ENCODE measurements around the gene LRFN5. TPM values are rescaled to one million over a fixed set of nuclear protein-coding genes. Genes with fewer than 3 reads are reported as not detected.
A peak's percentile ranks its signal among the peaks of the same experiment; 100 is the strongest.

The LRFN5 gene
- total RNA-seq, 2 donors from 2014 or later: not detected

DNA sequence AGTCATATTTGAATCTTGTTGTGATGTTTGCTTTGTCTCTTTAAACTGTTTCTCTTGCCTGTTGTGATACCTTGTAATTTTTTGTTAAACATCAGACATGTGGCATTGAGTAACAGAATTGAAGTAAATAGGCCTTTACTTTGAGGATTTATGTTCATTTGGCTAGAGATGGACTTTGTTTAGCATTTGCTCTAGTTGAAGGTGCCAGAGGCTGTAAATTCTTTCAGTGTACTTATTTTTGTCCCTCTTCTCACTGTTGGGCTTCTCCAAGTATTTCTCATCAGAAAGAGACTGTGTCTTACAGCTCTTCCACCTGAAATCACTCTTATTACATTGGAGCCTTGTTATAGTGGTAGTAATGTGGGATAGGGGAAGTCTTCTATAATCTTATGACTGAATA is 175.8 kb downstream of the LRFN5 start:
- no peaks in the 10 kb centered on the region for H3K36me3 Mint-ChIP-seq (ENCODE audit: low read depth)
- H3K27ac Mint-ChIP-seq: no peak overlapping the region
- no peak overlapping the region for H3K4me3 Mint-ChIP-seq
- ATAC-seq (replicated peaks): no peak
- no peaks in the 10 kb centered on the region for H3K9me3 Mint-ChIP-seq
- peaks cover 3% of the 10 kb centered on the region for H3K27me3 Mint-ChIP-seq
- H3K4me1 Mint-ChIP-seq: no peaks in the 10 kb centered on the region

DNA sequence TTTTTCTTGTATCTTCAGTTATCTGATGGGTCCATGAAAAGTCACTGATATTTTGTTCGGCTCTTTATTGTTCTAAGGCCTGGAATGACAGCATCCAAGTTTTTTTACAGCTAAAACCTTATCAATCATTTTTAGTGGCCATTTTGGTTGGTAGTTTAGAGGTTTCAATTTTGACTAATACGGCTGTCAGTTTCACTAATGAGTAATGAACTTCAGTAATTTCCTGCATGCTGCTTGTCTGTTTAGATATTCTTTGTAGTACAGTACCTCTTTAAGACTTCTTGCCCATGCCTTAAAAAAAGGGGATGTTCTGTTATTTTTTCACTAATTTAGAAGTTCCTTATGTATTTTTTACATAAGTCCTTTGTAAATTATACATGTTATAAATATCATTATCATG is 176.7 kb downstream of the LRFN5 start:
- Mint-ChIP-seq H3K4me1 (no peaks in the 10 kb centered on the region), H3K36me3 (ENCODE audit: low read depth) (no peaks in the 10 kb centered on the region), H3K27me3 (peaks cover 3% of the 10 kb centered on the region), H3K4me3 (no peak overlapping the region), H3K9me3 (no peaks in the 10 kb centered on the region), H3K27ac (no peak overlapping the region)
- no peak for ATAC-seq (replicated peaks)

GRCh38 chr14:41785696-41786095 is 179.0 kb downstream of the LRFN5 start:
- Mint-ChIP-seq H3K4me3 (no peak overlapping the region), H3K4me1 (no peaks in the 10 kb centered on the region), H3K27me3 (no peaks in the 10 kb centered on the region), H3K9me3 (no peaks in the 10 kb centered on the region), H3K36me3 (ENCODE audit: low read depth) (no peaks in the 10 kb centered on the region), H3K27ac (no peak overlapping the region)
- no peak for ATAC-seq (replicated peaks)

DNA sequence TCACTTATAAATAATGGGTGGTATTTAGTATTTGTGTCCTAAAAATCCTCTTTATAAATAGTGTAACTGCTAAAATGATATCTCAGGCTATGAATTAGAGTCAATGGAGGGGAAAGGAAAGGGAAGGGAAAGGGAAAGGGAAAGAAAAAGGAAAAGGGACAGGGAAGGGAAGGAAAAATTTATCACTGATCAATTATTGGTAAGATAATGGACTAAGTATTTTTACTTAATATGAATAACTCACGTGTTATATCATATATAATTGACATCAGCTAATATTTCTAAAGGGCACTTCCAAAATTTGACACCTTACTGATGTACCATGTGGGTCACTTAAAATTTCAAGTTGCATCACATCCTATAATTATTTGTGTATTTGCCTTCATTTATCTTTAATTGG is 193.1 kb downstream of the LRFN5 start:
- peaks cover 6% of the 10 kb centered on the region for H3K27me3 Mint-ChIP-seq
- no peak overlapping the region for H3K27ac Mint-ChIP-seq
- H3K4me1 Mint-ChIP-seq: no peaks in the 10 kb centered on the region
- ATAC-seq (replicated peaks): no peak
- no peaks in the 10 kb centered on the region for H3K36me3 Mint-ChIP-seq (ENCODE audit: low read depth)
- no peak overlapping the region for H3K4me3 Mint-ChIP-seq
- H3K9me3 Mint-ChIP-seq: no peaks in the 10 kb centered on the region

DNA sequence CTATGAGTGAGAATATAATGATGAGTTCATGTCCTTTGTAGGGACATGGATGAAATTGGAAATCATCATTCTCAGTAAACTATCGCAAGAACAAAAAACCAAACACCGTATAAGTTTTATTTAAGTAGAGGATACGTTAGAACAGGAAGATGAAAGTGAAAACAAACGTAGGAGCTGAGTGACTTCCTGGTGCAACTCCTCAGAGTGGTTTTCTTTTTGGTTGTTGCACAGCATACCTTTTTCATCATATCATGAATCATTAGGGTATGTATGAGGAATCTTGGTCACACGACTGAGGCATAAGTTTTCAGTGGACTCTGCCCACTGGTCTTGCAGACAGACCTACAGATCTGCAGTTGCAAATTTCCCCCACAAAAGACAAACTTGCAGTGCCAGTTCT is 199.0 kb downstream of the LRFN5 start:
- no peak overlapping the region for H3K27ac Mint-ChIP-seq
- peaks cover 5% of the 10 kb centered on the region for H3K4me1 Mint-ChIP-seq
- H3K36me3 Mint-ChIP-seq (ENCODE audit: low read depth): no peaks in the 10 kb centered on the region
- peak; percentile 64 for ATAC-seq (replicated peaks)
- peak overlapping the region; percentile 41 for H3K4me3 Mint-ChIP-seq
- H3K27me3 Mint-ChIP-seq: no peaks in the 10 kb centered on the region
- H3K9me3 Mint-ChIP-seq: no peaks in the 10 kb centered on the region

- ATAC-seq (replicated peaks): no peak
- no peak overlapping the region for H3K27ac Mint-ChIP-seq
- no peaks in the 10 kb centered on the region for H3K36me3 Mint-ChIP-seq (ENCODE audit: low read depth)
- H3K4me3 Mint-ChIP-seq: peak overlapping the region; percentile 41
- no peaks in the 10 kb centered on the region for H3K9me3 Mint-ChIP-seq
- peaks cover 5% of the 10 kb centered on the region for H3K4me1 Mint-ChIP-seq
- no peaks in the 10 kb centered on the region for H3K27me3 Mint-ChIP-seq
Measured at GRCh38 chr14:41806366-41806975, 199.8 kb downstream of the LRFN5 start.

DNA sequence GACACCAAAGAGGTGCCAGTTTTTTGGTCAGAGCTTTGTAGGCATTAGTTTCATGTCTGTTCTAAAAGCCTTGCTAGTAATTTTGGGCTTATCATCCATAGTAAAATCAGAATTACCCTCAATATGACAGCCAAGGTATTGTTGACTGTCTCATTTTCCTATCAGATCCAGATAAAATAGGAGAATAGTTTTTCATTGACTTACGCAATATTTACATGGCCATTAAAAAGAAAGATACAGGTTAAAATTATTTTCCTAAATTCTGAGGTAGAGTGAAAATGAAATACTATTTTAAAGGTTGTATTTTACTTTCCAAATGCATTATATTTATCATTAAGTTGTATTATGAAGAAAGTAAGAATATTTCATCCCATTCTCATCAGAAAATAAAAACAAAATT is 203.7 kb downstream of the LRFN5 start:
- no peaks in the 10 kb centered on the region for H3K27me3 Mint-ChIP-seq
- no peak for ATAC-seq (replicated peaks)

DNA sequence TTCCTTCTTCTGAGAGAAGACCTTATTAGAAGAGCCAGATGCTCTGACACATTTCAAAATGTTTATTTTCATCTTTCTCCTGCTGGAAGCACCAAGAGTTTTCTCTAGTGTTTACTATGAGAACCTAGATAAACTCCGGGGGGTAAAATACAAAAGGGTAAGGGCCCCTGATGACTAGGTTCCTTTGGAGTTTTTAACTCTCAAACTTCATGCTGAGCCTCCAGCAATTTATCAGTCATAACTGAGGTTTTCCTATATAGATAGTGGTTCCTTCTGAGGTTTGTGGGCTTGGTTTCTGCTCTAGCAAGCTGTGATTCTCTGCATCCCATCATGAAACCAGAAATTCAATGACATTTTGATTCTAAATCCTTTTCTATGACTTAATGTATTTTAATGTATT is 210.9 kb downstream of the LRFN5 start:
- Mint-ChIP-seq H3K27ac (no peak overlapping the region), H3K4me3 (no peak overlapping the region), H3K36me3 (ENCODE audit: low read depth) (no peaks in the 10 kb centered on the region), H3K9me3 (peaks cover 5% of the 10 kb centered on the region), H3K27me3 (no peaks in the 10 kb centered on the region), H3K4me1 (no peaks in the 10 kb centered on the region)
- no peak for ATAC-seq (replicated peaks)

More for the DNA sequence above, 203.7 kb downstream of the LRFN5 start:
- peaks cover 5% of the 10 kb centered on the region for H3K4me1 Mint-ChIP-seq
- H3K4me3 Mint-ChIP-seq: no peak overlapping the region
- H3K36me3 Mint-ChIP-seq (ENCODE audit: low read depth): no peaks in the 10 kb centered on the region
- no peak overlapping the region for H3K27ac Mint-ChIP-seq
- no peaks in the 10 kb centered on the region for H3K9me3 Mint-ChIP-seq

DNA sequence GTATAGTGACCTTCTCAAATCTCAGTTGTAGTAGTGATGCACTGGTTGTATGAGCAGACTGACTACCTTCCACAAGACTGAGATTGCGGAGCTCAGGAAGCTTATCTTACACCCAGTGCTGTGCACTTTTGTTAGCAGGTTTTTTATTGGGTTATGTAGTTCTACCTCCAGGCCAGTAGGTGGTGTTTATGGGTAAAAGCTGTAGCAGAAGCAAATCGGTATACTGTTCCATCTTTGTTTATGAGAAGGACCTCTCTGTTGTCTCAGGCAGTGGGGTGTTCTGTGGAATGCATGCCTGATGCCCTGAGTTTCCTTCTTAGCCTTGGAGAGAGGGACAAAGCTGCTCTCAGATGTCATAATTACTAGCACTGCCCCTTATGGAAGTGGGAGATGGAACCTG is 217.8 kb downstream of the LRFN5 start:
- H3K27me3 Mint-ChIP-seq: no peaks in the 10 kb centered on the region
- ATAC-seq (replicated peaks): no peak
- no peak overlapping the region for H3K4me3 Mint-ChIP-seq
- peaks cover 9% of the 10 kb centered on the region for H3K9me3 Mint-ChIP-seq
- no peak overlapping the region for H3K27ac Mint-ChIP-seq
- H3K4me1 Mint-ChIP-seq: no peaks in the 10 kb centered on the region
- H3K36me3 Mint-ChIP-seq (ENCODE audit: low read depth): no peaks in the 10 kb centered on the region

- H3K36me3 Mint-ChIP-seq (ENCODE audit: low read depth): no peaks in the 10 kb centered on the region
- no peak overlapping the region for H3K4me3 Mint-ChIP-seq
- H3K27ac Mint-ChIP-seq: no peak overlapping the region
- no peaks in the 10 kb centered on the region for H3K27me3 Mint-ChIP-seq
- no peaks in the 10 kb centered on the region for H3K4me1 Mint-ChIP-seq
- ATAC-seq (replicated peaks): no peak
- peaks cover 9% of the 10 kb centered on the region for H3K9me3 Mint-ChIP-seq
Measured at GRCh38 chr14:41825622-41826021, 218.9 kb downstream of the LRFN5 start.

DNA sequence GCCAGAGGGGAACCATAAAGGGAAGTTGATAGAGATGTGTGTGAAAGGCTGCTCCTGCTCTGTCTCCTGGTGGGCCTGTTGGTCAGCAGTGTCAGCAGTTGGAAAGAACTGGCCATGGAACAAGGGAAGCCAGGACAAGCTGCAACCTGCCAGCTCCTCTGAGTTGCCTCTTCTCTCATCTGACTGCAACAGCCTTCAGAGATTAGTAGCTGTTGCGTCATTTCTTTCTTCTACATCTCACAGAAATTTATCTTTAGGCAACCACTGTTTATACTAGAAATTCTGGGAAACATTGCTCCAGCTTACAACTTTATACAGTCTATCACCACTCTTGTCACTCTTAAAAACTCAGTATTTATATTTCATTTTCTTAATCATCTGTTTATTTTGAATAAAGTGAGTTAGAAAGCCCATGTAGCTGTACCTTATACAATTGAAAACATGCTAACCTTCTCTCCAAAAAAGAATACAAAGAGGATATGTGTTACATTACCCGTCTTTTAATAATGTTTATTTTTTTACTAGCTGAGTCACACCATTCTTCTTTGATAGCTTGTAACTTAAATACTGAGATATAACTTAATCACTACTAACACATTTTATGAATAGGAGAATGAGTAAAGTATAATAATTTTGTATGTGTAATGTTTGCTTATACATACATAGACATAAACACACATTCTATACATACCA is 224.2 kb downstream of the LRFN5 start:
- Mint-ChIP-seq H3K9me3 (no peaks in the 10 kb centered on the region), H3K27me3 (no peaks in the 10 kb centered on the region), H3K36me3 (ENCODE audit: low read depth) (no peaks in the 10 kb centered on the region), H3K4me3 (no peak overlapping the region), H3K27ac (no peak overlapping the region), H3K4me1 (no peaks in the 10 kb centered on the region)
- ATAC-seq (replicated peaks): no peak

- ATAC-seq (replicated peaks): no peak
- Mint-ChIP-seq H3K36me3 (ENCODE audit: low read depth) (no peaks in the 10 kb centered on the region), H3K27me3 (no peaks in the 10 kb centered on the region), H3K4me3 (no peak overlapping the region), H3K4me1 (no peaks in the 10 kb centered on the region), H3K9me3 (no peaks in the 10 kb centered on the region), H3K27ac (no peak overlapping the region)
Measured at GRCh38 chr14:41839661-41840060, 233.0 kb downstream of the LRFN5 start.

GRCh38 chr14:41859336-41859735 is 252.7 kb downstream of the LRFN5 start:
- H3K4me1 Mint-ChIP-seq: no peaks in the 10 kb centered on the region
- H3K9me3 Mint-ChIP-seq: no peaks in the 10 kb centered on the region
- H3K27me3 Mint-ChIP-seq: no peaks in the 10 kb centered on the region
- H3K4me3 Mint-ChIP-seq: no peak overlapping the region
- no peak for ATAC-seq (replicated peaks)
- no peaks in the 10 kb centered on the region for H3K36me3 Mint-ChIP-seq (ENCODE audit: low read depth)
- H3K27ac Mint-ChIP-seq: no peak overlapping the region

DNA sequence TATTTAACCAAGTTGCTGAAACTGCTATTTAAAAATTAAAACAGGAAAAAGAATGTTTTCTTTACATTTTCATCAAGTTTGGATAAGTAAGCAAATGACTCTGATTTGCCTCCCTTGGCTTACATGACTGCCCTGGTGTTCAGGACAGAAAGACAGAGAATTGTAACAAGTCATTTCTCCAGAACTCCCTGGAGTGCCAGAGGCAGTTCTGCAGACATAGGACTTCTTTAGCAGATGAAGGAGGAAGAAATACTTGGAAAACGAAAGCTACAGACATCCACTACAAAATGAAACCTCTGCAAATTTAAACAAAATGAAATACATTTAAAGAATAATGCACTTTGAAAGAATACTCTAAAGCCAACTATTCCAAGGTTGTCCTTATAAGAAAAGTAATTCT is 253.9 kb downstream of the LRFN5 start:
- ATAC-seq (replicated peaks): no peak
- Mint-ChIP-seq H3K4me1 (no peaks in the 10 kb centered on the region), H3K27ac (no peak overlapping the region), H3K27me3 (no peaks in the 10 kb centered on the region), H3K4me3 (no peak overlapping the region), H3K36me3 (ENCODE audit: low read depth) (no peaks in the 10 kb centered on the region), H3K9me3 (no peaks in the 10 kb centered on the region)

DNA sequence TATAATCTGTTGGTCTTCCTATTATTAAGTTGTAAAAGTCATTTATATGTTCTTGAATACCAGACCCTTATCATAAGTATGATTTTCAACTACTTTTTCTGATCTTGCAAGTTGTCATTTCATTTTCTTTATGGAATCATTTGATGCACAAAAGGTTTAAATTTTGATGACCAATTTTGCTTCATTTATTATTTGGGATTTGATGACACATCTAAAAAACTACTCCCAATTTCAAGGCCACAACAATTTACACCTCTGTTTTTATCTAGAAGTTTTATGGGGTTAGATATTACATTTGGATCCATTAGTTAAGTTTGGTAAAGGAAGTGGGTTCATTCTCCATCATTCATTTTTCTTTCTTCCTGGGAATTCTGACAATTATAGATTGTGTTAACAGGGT is 259.2 kb downstream of the LRFN5 start:
- H3K4me1 Mint-ChIP-seq: no peaks in the 10 kb centered on the region
- no peak for ATAC-seq (replicated peaks)
- H3K27ac Mint-ChIP-seq: no peak overlapping the region
- H3K27me3 Mint-ChIP-seq: no peaks in the 10 kb centered on the region
- no peaks in the 10 kb centered on the region for H3K9me3 Mint-ChIP-seq
- H3K36me3 Mint-ChIP-seq (ENCODE audit: low read depth): no peaks in the 10 kb centered on the region
- H3K4me3 Mint-ChIP-seq: no peak overlapping the region
